ENCODE data around the gene CADPS. TPM values are rescaled to one million over a fixed set of nuclear protein-coding genes. Genes with fewer than 3 reads are reported as not detected.

The CADPS gene
- total RNA-seq, 1 donor from 2014 or later = not detected

DNA sequence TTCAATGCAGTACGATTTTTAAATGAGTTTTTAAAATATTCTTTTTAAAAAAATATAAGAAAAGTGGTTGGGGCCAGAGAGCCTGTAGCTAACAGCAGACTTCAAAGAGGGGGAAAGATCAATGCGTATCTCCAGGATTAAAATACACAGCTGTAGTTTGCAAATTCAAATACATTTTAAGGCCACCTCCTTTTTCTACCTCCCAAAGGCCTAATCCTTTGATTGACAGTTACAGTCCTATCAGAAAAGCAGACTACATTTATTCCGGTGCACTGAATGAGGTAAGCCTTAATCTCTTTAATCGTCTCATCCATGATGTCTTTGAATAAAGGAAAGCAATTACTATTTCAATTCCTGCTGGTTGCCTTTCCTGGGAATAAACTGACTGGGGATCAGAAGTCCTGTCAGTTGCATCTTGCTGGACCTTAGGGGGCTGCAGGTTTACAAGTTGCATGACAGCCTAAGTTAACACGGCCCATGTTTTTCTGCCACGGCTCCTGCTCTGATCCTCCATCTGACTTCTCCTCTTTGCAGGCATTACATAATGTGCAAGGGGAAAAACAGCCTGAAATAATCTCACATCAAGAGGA, 51.7 kb downstream of the CADPS start:
- H3K4me1 Mint-ChIP-seq (ENCODE audit: low read depth) = no peaks in the 10 kb centered on the region
- H3K27me3 Mint-ChIP-seq (ENCODE audit: low read depth) = no peaks in the 10 kb centered on the region
- intact Hi-C loops (cut with micrococcal nuclease) = no loop called here
- H3K36me3 Mint-ChIP-seq (ENCODE audit: low read depth) = no peaks in the 10 kb centered on the region
- DNase-seq (ENCODE audit: low spot score) = no peak
- H3K27ac Mint-ChIP-seq = no peak overlapping the region
- H3K4me3 Mint-ChIP-seq (ENCODE audit: low read depth) = no peak overlapping the region
- H3K9me3 Mint-ChIP-seq = no peaks in the 10 kb centered on the region

DNA sequence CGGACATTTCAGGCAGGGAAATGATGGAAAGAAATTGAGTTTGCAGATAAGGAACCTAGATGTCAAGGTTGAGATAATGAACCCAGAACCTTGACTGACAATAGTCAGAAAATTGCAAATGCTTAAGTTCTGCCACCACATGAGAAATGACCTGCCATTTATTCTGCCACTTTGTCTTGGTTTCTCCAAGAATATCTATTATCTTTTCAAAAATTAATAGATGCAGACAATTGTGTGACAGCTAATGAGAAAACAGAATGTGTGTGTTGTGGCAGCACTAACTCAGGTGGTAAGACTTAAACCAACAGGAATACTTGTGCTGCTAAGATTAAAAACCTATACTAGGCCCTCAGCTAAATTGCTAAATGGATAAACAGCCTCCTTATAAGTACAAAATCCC, 52.3 kb downstream of the CADPS start:
- intact Hi-C loops (cut with micrococcal nuclease) = no loop called here
- Mint-ChIP-seq H3K4me1 (ENCODE audit: low read depth) (peaks cover 2% of the 10 kb centered on the region), H3K9me3 (no peaks in the 10 kb centered on the region), H3K36me3 (ENCODE audit: low read depth) (no peaks in the 10 kb centered on the region), H3K27me3 (ENCODE audit: low read depth) (no peaks in the 10 kb centered on the region), H3K27ac (no peak overlapping the region), H3K4me3 (ENCODE audit: low read depth) (no peak overlapping the region)
- DNase-seq (ENCODE audit: low spot score) = no peak

DNA sequence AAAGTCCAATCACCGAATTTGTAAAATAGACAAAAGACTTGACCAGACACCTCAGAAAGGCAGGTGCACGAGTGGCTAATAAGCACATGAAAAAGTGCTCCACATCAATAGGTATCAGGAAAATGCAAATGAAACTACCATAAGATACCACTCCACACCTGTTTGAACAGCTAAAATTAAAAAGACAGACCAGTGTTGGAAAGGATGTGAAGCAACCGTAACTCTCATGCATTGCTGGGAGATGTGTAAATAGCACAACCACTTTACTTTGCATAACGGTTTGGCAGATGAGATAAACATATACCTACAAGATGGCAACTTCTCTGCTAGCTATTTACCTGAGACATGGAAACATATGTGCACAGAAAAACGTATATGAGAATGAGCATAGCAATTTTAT, 56.9 kb downstream of the CADPS start:
- intact Hi-C loops (cut with micrococcal nuclease) = no loop called here
- H3K27ac Mint-ChIP-seq = no peak overlapping the region

GRCh38 chr3:62817678-62818077, 57.5 kb downstream of the CADPS start:
- intact Hi-C loops (cut with micrococcal nuclease) = no loop called here
- no peak for DNase-seq (ENCODE audit: low spot score)
- Mint-ChIP-seq H3K4me1 (ENCODE audit: low read depth) (peaks cover 2% of the 10 kb centered on the region), H3K4me3 (ENCODE audit: low read depth) (no peak overlapping the region), H3K27ac (no peak overlapping the region), H3K27me3 (ENCODE audit: low read depth) (peaks cover 2% of the 10 kb centered on the region), H3K9me3 (no peaks in the 10 kb centered on the region), H3K36me3 (ENCODE audit: low read depth) (no peaks in the 10 kb centered on the region)

More for the DNA sequence above, 56.9 kb downstream of the CADPS start:
- Mint-ChIP-seq H3K4me3 (ENCODE audit: low read depth) (no peak overlapping the region), H3K36me3 (ENCODE audit: low read depth) (no peaks in the 10 kb centered on the region), H3K27me3 (ENCODE audit: low read depth) (peaks cover 2% of the 10 kb centered on the region), H3K4me1 (ENCODE audit: low read depth) (peaks cover 2% of the 10 kb centered on the region), H3K9me3 (no peaks in the 10 kb centered on the region)
- no peak for DNase-seq (ENCODE audit: low spot score)

GRCh38 chr3:62815981-62816380, 59.2 kb downstream of the CADPS start:
- H3K9me3 Mint-ChIP-seq = no peaks in the 10 kb centered on the region
- H3K27me3 Mint-ChIP-seq (ENCODE audit: low read depth) = peaks cover 2% of the 10 kb centered on the region
- H3K27ac Mint-ChIP-seq = no peak overlapping the region
- intact Hi-C loops (cut with micrococcal nuclease) = no loop called here
- DNase-seq (ENCODE audit: low spot score) = no peak
- no peak overlapping the region for H3K4me3 Mint-ChIP-seq (ENCODE audit: low read depth)
- no peaks in the 10 kb centered on the region for H3K36me3 Mint-ChIP-seq (ENCODE audit: low read depth)
- peaks cover 2% of the 10 kb centered on the region for H3K4me1 Mint-ChIP-seq (ENCODE audit: low read depth)

DNA sequence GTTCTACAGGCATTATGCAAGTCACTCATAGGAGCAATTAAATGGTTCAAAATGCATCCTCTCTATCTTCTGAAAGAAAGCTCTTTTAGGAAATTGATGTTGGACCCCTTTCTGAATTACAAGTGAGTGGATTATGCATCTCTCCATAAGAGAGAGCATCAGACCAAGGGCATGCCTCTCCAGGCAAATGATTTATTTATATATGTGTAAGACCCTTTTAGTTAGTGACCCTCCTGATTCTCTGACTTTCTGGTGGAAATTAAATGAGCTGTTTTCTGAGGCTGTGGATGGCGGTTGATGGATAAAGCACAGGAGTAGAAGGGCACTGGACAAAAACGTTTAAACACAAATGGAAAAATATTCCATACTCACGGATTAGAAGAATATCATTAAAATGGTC, 62.6 kb downstream of the CADPS start:
- no peaks in the 10 kb centered on the region for H3K9me3 Mint-ChIP-seq
- DNase-seq (ENCODE audit: low spot score) = no peak
- no peak overlapping the region for H3K4me3 Mint-ChIP-seq (ENCODE audit: low read depth)
- H3K4me1 Mint-ChIP-seq (ENCODE audit: low read depth) = no peaks in the 10 kb centered on the region
- intact Hi-C loops (cut with micrococcal nuclease) = no loop called here
- H3K27me3 Mint-ChIP-seq (ENCODE audit: low read depth) = peaks cover 2% of the 10 kb centered on the region
- H3K36me3 Mint-ChIP-seq (ENCODE audit: low read depth) = no peaks in the 10 kb centered on the region
- H3K27ac Mint-ChIP-seq = no peak overlapping the region

DNA sequence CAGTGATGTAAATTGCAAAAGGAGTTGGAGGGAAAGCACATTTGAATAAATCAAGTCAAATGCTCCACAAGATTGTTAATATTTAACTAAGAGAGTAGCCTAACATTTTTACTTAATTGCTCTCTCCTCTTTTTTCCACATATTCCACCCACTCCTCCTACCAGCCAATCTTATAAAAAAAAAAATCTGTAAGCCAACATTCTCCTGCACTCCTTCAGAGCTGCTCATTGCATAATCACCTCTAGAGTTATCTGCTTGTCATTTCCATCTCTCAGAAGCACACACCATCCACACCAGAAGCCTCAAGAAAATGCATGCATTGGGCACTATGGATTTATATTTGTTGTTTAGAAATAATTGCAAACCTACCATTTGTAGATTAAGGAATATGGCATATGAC, 64.1 kb downstream of the CADPS start:
- Mint-ChIP-seq H3K9me3 (no peaks in the 10 kb centered on the region), H3K27ac (no peak overlapping the region), H3K27me3 (ENCODE audit: low read depth) (no peaks in the 10 kb centered on the region), H3K36me3 (ENCODE audit: low read depth) (no peaks in the 10 kb centered on the region), H3K4me1 (ENCODE audit: low read depth) (no peaks in the 10 kb centered on the region), H3K4me3 (ENCODE audit: low read depth) (no peak overlapping the region)
- DNase-seq (ENCODE audit: low spot score) = no peak
- intact Hi-C loops (cut with micrococcal nuclease) = no loop called here

GRCh38 chr3:62809369-62809768, 65.8 kb downstream of the CADPS start:
- Mint-ChIP-seq H3K27ac (no peak overlapping the region), H3K36me3 (ENCODE audit: low read depth) (no peaks in the 10 kb centered on the region), H3K4me3 (ENCODE audit: low read depth) (no peak overlapping the region), H3K27me3 (ENCODE audit: low read depth) (no peaks in the 10 kb centered on the region), H3K4me1 (ENCODE audit: low read depth) (no peaks in the 10 kb centered on the region), H3K9me3 (no peaks in the 10 kb centered on the region)
- intact Hi-C loops (cut with micrococcal nuclease) = no loop called here
- DNase-seq (ENCODE audit: low spot score) = no peak

DNA sequence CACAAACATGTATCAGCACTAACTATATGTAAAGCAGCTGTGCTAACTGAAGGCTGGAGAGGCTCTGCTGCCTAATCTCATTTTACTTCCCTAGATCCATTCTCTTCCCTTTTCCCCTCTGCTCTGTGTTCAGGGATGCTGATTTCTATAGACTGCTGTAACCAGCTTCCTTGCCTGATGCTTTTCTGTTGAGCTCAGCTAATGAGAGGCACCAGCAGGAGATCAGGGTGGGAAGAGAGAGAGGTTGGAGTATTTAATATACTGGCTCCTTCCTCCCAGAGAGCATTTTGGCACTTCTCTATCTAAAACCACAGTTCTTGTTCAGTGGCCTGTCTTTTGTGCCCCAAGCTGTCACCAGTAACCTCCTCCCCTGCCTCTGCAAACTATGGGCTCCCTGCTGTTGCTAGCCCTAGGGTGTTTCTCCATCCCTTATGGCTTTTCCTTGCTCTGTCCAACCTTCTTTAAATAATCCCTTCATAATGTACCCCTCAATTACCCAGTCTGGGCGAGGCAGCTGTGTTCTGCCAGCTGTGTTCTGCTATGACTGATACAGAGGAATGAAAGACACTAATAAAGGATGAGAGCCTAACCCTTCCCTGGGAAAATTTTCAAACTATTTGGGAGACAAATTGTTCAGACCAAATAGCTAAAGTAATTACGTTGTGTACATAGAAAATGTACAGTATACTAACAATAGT, 69.5 kb downstream of the CADPS start:
- intact Hi-C loops (cut with micrococcal nuclease) = no loop called here
- Mint-ChIP-seq H3K27ac (no peak overlapping the region), H3K4me3 (ENCODE audit: low read depth) (no peak overlapping the region), H3K4me1 (ENCODE audit: low read depth) (no peaks in the 10 kb centered on the region), H3K9me3 (no peaks in the 10 kb centered on the region), H3K27me3 (ENCODE audit: low read depth) (no peaks in the 10 kb centered on the region), H3K36me3 (ENCODE audit: low read depth) (no peaks in the 10 kb centered on the region)
- no peak for DNase-seq (ENCODE audit: low spot score)

GRCh38 chr3:62805106-62805505, 70.1 kb downstream of the CADPS start:
- Mint-ChIP-seq H3K27me3 (ENCODE audit: low read depth) (no peaks in the 10 kb centered on the region), H3K27ac (no peak overlapping the region), H3K36me3 (ENCODE audit: low read depth) (no peaks in the 10 kb centered on the region), H3K4me3 (ENCODE audit: low read depth) (no peak overlapping the region), H3K4me1 (ENCODE audit: low read depth) (no peaks in the 10 kb centered on the region), H3K9me3 (no peaks in the 10 kb centered on the region)
- no peak for DNase-seq (ENCODE audit: low spot score)
- intact Hi-C loops (cut with micrococcal nuclease) = no loop called here

GRCh38 chr3:62803276-62803675, 71.9 kb downstream of the CADPS start:
- H3K9me3 Mint-ChIP-seq = no peaks in the 10 kb centered on the region
- no peaks in the 10 kb centered on the region for H3K4me1 Mint-ChIP-seq (ENCODE audit: low read depth)
- no peak overlapping the region for H3K27ac Mint-ChIP-seq
- H3K36me3 Mint-ChIP-seq (ENCODE audit: low read depth) = no peaks in the 10 kb centered on the region
- no peaks in the 10 kb centered on the region for H3K27me3 Mint-ChIP-seq (ENCODE audit: low read depth)
- no peak for DNase-seq (ENCODE audit: low spot score)
- H3K4me3 Mint-ChIP-seq (ENCODE audit: low read depth) = no peak overlapping the region
- intact Hi-C loops (cut with micrococcal nuclease) = no loop called here

- Mint-ChIP-seq H3K27ac (no peak overlapping the region), H3K27me3 (ENCODE audit: low read depth) (no peaks in the 10 kb centered on the region)
Observed at GRCh38 chr3:62798000-62798399, 77.2 kb downstream of the CADPS start.

GRCh38 chr3:62797132-62797531, 78.1 kb downstream of the CADPS start:
- intact Hi-C loops (cut with micrococcal nuclease) = no loop called here
- H3K4me1 Mint-ChIP-seq (ENCODE audit: low read depth) = no peaks in the 10 kb centered on the region
- no peaks in the 10 kb centered on the region for H3K9me3 Mint-ChIP-seq
- no peaks in the 10 kb centered on the region for H3K27me3 Mint-ChIP-seq (ENCODE audit: low read depth)
- H3K36me3 Mint-ChIP-seq (ENCODE audit: low read depth) = no peaks in the 10 kb centered on the region
- no peak overlapping the region for H3K27ac Mint-ChIP-seq
- H3K4me3 Mint-ChIP-seq (ENCODE audit: low read depth) = no peak overlapping the region
- DNase-seq (ENCODE audit: low spot score) = no peak

More at GRCh38 chr3:62798000-62798399, 77.2 kb downstream of the CADPS start:
- intact Hi-C loops (cut with micrococcal nuclease) = no loop called here
- Mint-ChIP-seq H3K9me3 (no peaks in the 10 kb centered on the region), H3K36me3 (ENCODE audit: low read depth) (no peaks in the 10 kb centered on the region), H3K4me1 (ENCODE audit: low read depth) (no peaks in the 10 kb centered on the region), H3K4me3 (ENCODE audit: low read depth) (no peak overlapping the region)
- no peak for DNase-seq (ENCODE audit: low spot score)
